NCI-H146 treated with DMSO at 0.1 percent for 48 hours (cell line): ENCODE data around the gene KRTAP12-3.
"Not testable (repeated sequence)": the region's sequence is repeated elsewhere in the genome, so short reads cannot be mapped to it uniquely, and the experiment has no call there.

ENCODE experiments used
- DNase-seq: peaks from one replicate; lab custom pipeline; 2025; ENCODE audit not compliant: unreplicated experiment; lab: John Stamatoyannopoulos, UW

The KRTAP12-3 gene

DNA sequence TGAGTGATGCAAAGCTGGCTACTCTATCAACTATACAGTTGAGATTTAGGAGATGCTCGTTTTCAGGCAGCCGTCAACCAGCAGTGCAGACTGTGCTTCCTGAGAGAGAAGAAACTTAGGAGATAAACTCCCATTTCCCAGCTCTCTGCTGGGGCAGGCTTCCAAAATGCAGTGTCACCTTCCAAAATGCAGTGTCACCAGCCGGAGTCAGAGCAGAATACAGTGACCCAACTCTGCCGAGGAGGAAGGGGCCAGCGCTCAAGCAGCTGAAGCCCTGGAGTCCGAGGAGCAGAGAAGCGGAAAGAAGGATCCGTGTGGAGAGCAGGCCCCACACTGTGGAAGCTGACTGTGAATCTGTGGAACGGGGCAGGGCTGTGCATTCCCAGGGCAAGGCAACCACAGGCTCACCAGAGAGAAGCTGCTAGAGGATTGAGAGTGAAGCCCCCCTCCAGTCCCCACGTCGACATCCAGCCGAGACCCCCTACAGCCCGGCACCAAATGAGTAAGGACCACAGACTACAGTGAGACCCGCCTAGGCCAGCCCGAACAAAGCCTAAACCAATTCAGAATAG is 24.9 kb downstream of the KRTAP12-3 start:
- no peak for DNase-seq

DNA sequence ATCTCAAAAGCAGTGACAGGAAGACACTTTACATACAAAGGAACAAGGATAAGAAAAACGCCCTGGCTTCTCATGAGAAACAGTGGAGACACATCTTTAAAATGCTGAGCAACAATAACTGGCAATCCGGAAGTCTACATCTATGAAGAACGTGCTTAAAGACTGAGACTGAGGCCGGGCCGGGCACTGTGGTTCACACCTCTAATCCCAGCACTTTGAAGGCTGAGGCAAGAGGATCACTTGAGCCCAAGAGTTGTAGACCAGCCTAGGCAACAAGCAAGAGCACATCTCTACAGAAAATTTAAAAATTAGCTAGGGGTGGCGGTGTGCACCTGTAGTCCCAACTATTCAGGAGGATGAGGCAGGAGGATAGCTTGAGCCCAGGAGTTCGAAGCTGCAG is 26.3 kb downstream of the KRTAP12-3 start:
- DNase-seq, result no peak

DNA sequence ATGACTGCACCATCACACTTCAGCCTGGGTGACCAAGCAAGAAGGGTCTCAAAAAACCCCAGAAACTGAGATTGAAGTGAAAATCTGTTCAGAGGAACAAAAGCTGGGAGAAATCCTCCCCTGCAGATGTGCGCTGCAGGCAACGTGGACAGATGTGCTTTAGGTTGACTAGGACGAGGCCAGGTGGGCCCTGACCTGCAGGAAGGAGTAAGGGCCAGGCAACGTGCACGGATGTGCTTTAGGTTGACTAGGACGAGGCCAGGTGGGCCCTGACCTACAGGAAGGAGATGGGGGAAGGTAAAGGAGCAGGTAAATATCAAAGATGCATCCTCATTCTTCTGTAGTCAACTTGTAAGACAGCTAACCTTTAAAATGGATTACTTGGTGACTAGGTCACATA is 26.8 kb downstream of the KRTAP12-3 start:
- no peak for DNase-seq

DNA sequence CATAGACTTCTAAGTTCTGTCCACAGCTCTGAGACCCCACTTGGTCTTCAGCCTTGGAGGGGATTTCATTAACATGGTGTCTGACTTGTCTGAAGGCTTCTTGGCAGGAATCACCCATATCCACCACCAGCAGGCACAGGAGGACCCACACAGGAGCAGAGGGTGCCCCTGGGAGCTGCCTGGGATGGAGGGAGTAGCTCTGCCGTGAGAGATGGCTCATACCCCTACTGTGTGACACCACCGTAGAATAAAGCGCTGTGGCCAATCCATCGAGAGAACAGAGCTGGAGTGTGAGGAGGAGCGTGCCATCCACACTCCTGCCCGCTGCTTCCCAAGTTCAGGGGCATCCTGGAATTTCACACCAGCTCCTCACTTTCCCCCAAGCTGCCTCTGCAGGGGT is 27.3 kb downstream of the KRTAP12-3 start:
- DNase-seq, result not testable (repeated sequence)

DNA sequence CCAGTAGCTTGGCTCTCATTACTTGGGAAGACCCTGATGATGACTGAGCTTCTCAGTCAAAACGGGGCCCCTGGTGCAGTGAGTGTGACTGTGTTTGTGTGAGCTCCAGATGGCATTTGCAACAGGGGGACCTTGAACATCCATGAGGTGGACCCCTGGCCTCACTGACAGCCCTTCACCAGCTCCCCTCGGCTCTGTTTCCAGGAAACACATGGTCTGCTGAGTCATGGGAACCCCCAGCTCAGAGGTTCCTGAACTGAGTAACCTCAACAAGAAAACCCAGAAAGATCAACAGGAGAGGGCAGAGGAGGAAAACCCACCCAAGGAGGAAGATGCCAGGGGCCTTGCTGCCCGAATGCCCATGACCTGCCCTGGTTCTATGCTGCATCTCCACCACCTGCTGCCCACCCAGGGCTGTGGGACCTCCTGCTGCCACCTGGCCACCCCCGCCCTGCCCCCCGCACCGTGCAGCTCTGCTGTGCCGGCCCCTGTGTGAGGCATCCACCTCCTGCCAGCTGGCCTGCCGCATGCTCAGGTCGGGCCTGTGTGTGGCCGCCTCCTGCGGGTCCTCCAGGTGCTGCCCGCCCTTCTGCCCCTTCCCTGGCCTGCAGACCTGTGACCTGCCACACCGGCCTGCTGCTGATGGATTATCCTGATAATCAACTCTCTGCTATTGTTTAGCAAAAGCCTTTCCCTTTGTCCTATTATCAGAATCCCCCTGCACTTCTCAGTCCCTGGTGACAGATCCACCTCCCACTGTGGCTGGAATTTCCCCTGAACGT is 28.5 kb downstream of the KRTAP12-3 start:
- peak; percentile 26 for DNase-seq

DNA sequence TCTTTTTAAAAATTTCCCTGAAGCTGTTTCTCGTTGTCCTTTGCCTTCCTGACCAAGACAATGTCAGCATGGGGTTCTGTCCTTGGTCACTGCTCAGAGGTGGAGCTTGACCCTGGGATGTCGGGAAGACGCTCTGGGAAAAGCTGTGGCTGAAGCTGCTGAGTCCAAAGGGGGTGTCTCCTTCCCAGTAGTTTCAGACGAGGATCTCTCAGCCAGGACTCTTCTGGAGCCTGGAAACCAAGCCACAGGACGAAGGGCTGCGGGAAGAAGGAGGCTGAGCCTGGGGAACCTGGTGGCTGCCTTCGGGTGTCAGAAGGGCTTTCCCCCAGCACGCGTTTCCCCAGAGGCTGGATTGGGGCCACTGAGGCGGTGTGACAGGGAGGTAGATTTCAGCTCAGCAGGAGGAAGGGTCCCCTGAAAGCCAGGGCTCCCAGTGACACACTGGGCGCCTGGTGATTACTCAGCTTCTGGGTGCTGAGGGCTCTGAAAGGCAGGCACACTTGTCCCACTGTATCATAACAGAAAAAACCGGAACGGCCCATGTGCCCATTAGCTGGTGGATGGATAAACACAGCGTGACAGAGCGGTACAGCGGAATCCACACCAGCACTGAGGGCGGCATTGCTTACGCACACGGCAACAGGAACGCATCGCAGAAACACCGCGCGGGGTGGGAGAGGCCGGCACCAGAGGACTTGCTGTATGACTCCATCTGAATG is 29.3 kb downstream of the KRTAP12-3 start:
- no peak for DNase-seq

DNA sequence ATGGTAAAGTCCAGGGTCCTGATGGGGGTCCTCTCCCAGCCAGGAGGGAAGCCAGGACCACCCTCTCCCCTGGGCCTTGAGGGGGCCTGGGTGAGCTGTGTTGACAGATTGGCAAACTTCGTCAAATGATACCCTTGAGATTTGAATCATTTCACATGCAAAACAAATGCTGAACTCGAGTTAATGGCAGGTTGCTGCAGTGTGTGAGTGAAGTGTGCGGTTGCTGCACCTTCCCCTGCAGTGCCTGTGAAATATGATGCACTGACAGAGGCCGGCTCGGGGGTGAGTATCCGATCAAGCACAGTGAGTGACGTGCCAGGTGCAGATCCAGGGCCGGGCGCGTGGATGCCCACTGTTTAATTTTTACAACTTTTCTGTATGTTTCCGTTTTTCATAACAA is 29.9 kb downstream of the KRTAP12-3 start:
- no peak for DNase-seq

DNA sequence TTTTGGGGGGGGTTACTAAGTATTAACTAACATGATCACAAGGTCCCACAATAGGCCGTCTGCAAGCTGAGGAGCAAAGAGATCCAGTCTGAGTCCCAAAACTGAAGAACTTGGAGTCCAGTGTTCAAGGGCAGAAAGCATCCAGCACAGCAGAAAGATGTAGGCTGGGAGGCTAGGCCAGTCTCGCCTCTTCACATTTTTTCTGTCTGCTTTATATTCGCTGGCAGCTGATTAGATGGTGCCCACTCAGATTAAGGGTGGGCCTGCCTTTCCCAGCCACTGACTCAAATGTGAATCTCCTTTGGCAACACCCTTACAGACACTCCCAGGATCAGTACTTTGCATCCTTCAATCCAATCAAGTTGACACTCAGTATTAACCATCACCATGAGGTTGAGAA is 32.0 kb downstream of the KRTAP12-3 start:
- DNase-seq, result not testable (repeated sequence)

DNA sequence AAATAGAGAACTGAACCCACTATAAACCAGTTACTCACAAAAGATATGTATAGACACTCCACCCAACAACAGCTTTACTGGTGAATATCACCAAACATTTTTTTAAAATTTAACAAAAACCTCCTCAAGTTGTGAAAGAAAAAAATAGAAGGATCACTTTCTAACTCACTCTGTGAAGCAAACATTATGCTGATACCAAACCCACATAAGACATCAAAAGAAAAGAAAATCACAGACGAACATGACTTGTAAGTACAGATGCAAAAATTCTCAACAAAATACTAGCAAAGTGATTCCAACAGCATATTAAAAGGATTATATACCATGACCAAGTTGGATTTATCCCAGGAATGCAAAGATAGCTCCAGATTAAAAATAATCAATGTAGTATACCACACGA is 34.0 kb downstream of the KRTAP12-3 start:
- DNase-seq, result no peak

DNA sequence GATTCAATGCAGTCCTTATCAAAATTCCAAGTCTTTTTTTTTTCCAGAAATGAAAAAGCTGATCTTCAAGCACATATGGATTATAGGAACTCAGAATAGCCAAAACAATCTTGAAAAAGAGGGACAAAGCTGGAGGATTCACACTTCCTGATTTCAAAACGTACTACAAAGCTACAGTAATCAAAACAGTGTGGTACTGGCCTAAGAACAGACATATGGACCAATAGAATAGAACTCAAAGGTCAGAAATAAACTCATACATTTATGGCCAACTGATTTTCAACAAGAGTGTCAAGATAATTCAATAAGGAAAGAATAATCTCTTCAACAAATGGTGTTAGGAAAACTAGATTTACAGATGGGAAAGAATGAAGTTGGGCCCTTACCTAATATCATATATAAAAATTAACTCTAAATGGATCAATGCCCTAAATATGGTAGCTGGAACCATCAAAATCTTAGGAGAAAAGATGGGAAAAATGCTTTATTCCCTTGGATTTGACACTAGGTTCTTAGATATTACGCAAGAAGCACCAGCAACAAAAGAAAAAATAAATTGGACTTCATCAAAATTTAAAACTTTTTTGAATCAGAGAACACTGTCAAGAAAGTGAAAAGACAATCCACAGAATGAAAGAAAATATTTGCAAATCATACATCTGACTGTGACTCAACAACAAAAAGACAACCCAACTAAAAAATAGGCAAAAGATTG is 35.2 kb downstream of the KRTAP12-3 start:
- no peak for DNase-seq

DNA sequence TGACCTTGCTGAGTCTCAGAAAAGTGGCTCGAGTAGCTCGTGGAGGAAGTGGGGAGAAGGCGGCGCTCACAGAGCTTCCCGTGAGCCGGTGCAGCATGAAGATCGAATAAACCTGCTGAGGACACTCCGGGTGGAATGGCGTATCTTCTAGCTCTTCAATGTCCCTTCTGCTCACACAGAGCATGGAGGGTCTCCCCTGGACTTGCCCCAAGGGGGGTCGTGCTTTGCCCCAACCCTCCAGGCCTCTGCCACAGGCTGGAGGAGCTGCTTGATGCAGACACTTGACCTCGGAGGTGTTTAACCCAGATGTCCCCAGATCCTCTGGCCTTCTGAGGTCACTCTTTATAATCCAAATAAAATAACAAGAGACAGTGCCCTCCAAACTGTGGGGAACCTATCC is 37.0 kb downstream of the KRTAP12-3 start:
- DNase-seq, result no peak

DNA sequence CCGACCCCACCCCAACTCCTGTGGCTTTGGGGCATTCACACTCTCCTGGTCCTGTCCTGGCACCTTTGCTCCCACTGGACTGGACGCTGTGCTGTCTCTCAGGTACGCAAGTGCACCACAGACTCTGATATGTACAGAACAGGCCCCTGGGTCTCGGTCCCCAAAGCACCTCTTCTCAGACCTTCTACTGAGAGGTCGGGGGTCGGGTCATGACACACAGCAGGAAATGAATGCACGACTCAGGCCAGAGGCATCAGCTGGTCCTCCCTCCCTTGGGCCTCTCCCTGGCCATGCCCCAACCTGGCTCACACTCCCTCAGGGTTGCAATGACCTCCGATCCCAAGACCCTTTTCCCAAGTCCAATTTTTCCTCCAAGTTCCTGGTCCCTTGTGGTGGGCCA is 37.5 kb downstream of the KRTAP12-3 start:
- DNase-seq, result no peak

DNA sequence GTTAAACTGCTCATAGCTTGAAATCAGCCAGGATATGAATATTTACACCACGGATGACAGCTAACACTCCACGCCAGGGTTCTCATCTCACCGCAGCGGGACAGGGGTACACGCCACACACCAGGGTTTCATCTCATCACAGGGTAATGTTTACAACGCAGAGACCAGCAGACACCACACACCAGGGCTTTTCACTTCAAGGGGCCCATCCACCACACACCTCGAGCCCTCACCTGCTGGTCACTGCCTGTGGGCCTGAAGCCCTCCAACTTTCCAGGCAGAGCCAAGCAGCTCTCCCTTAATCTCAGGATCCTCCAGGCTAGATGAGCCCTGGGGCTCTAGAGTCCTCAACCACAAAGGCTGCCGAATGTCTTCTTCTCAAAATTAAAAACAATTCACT is 37.9 kb downstream of the KRTAP12-3 start:
- DNase-seq, result no peak

DNA sequence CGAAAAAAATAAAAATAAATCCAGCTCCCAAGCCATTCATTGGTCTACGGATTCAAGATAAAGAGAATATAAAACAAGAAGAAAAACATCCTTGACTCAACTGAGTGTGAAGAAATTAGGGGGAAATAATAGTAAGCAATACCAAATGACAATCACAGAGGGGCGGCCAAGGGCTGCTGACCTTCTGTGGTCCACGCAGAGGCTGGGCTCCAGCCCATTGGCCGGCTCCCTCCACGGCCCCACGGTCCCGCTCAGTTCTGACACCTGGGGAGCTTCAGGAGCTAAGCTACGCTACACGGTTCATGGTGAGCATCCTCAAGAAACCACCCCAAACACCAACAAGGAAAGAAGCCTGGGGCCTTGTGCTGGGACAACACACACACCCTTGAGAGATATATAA is 38.8 kb downstream of the KRTAP12-3 start:
- DNase-seq, result no peak

DNA sequence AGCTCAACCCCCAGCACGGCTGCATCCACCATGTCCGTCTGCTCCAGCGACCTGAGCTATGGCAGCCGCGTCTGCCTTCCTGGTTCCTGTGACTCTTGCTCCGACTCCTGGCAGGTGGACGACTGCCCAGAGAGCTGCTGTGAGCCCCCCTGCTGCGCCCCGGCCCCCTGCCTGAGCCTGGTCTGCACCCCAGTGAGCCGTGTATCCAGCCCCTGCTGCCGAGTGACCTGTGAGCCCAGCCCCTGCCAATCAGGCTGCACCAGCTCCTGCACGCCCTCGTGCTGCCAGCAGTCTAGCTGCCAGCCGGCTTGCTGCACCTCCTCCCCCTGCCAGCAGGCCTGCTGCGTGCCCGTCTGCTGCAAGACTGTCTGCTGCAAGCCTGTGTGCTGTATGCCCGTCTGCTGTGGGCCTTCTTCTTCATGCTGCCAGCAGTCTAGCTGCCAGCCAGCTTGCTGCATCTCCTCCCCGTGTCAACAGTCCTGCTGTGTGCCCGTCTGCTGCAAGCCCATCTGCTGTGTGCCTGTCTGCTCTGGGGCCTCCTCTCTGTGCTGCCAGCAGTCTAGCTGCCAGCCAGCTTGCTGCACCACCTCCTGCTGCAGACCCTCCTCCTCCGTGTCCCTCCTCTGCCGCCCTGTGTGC is 39.6 kb downstream of the KRTAP12-3 start, which contains the start of gene KRTAP10-12:
Gene KRTAP10-12, plus strand, starts transcription at position 1 of the 639 bp plus-strand sequence. Its CDS starts 30 bp downstream, at position 31.
- DNase-seq, result peak; percentile 2

DNA sequence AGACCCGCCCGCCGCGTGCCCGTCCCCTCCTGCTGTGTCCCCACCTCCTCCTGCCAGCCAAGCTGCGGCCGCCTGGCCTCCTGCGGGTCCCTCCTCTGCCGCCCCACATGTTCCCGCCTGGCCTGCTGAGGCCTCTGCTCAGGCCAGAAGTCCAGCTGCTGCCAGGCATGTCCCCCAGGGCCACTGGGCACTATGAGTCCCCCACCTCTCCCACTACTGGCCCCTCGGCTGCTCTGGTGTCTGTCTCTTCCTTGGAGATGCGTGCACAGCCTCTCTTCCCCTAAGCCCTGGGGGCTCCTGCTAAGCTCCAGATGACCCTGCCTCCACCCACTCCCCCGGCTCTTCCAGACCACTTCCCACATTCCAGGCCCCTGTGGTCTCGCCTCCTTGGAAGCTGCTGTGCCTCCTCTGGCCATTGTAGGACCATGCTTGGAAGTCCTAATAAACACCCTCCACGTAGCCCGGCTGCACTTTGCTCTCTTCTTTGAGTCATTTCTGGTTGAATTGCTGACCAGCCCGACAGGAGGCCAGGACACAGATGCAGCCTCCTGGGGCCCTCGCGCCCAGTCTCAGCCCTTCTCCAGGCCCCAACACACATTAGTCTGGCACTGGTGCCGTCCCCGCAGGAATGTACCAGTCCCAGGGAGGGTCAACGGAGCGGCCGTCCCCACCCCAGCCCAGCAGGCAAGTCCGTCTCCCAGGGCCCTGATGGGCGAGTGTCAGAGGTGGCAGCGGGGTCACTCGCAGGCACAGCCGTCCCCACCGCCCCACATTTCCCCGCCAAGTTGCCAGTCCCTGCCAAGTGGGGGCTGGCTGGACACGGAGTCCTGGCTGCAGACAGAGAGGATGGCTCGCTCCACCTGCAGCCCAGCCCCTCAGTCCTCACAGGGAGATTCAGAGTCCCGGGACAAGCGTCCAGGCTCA is 40.3 kb downstream of the KRTAP12-3 start:
- DNase-seq, result no peak

DNA sequence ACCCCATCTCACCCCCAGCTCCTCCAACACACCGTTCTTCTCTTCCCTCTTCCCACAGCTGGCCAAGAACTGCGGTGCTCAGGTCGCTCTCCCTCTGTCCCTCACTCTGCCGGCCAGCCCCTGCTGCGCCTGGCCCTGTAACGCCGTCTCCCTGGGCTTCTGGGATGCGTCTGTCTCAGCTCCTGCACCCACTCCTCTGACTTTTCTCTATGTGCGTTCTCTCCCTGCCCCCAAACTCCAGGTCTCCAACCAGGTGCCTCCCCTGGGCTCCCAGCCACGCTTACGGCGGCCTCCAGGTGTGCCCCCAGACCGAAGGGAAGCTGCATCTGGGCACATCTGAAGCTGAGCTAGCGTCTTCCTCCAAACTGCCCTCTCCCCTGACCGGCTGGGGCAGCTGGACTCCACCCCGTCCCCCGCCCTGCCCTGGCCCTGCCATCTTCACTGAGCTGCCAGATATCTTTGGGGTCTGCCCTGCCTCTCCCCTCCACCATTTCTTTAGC is 41.8 kb downstream of the KRTAP12-3 start:
- DNase-seq, result no peak

DNA sequence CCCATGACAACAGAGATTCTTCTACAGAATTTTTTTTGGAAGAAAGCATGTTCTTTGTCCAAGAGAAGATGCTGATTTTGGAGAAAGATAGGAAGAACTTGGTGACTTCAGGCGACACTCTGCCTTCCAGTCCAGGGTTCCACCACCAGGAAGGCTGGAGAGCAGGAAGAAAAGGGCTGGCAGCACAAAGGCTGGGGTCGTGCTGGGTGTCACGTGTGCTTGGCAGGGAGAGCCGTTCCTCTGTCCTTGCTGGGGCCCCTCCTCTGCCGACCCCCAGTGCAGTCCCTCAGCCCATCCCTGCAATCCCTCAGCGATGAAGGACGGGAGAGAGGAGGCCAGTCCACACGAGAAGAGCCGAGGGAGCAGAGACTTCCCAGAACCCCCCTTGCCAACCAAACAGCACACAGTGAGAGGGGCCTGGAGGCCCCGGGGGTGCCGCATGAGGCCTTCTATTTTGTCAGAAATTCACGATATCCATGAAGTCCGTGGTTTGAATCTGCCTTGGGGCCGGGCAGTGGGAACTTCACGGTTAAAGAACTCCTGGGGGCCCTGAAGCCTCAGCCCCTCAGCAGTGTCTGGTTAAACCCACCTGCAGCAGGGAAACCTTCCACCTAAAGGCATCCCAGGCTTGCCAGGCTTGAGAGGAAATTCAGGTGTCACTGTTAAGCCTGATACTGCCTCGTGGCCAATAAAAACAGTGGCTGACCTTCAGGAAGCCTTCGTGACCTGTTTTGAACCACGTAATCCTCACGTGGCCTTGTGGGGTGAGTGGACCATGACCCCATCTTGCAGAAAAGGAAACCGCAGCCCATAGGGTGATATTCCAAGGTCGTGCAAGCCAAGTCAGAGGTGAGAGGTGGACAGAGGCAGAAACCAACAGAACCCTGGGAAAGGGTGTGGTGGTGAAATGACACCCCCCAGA is 42.6 kb downstream of the KRTAP12-3 start:
- DNase-seq, result no peak

DNA sequence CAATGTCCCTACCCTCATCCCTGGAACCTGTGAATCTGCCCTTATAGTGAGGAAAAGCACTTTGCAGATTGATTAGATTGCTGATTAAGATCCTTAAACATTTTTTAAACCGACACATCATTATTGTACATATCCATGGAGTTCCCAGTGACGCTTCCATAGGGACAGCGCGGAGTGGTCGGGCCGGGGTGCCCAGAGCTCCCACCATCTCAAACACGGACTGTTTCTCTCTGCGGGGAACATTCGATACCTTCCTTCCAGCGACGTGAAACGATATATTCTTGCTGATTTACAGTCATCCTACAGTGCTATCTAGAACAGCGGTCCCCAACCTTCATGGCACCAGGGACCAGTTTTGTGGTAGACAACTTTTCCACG is 43.3 kb downstream of the KRTAP12-3 start:
- DNase-seq, result no peak
